A204.1 (cell line): ENCODE data around the gene RGS6.

Experiments used
- FAIRE-seq: peaks from 2 replicates; lab custom pipeline; 2012; peaks lifted over from hg19 to GRCh38; lab: Jason Lieb, UNC

The RGS6 gene

DNA sequence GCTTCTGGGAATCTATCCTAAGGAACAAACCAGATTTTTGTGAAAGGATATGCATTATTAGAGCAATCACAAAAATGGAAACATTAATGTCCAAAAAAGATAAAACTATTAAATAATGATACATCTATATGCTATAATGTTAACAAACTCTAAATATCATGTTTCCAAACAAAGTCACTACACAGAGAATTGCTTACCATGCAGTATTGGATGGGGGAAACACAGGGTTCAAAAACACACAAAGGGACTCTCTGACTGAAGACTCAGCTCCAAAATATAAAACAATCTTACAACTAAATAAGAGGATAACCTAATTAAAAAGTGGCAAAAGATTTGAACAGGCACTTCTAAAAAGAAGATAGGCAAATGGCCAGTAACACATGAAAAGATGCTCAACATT lies 657.4 kb downstream of the RGS6 start:
- no peak for FAIRE-seq

DNA sequence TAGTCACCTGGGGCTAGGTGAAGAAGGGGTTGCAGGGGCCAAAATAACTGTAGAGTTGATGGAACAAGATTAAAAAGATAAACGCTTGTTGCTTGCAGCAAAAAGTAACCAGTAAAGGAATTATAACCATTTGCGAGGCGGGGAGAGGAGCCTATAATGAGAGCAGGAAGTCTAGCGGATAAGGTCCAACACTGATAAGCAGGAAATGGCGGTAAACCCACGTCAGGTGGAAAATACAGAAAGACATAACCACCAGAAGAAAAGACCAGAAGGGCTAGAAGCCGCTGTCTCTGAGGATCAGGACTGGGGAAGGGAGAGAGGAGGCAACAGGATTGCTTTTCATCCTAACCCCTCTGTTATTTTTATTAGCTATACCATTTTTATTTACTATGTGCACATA lies 658.3 kb downstream of the RGS6 start:
- FAIRE-seq: no peak

DNA sequence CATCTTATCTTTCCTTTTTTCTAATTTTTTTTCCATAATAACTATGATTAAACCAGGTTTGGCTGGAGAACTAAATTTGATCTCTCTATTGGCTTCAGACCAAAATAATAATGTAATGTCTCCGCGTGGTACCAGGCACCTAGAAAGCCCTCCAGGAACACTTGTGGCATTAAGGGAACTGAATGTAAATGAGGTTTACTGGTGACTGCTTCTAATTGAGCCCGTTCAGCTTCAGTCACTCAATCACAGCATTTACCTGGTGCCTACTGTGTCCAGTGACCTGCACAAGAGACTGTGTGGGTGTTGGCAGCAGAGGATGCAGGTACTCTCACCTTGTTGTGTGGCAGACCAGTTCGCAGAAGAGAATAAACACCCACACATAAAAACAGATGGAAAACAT lies 659.2 kb downstream of the RGS6 start:
- no peak for FAIRE-seq

DNA sequence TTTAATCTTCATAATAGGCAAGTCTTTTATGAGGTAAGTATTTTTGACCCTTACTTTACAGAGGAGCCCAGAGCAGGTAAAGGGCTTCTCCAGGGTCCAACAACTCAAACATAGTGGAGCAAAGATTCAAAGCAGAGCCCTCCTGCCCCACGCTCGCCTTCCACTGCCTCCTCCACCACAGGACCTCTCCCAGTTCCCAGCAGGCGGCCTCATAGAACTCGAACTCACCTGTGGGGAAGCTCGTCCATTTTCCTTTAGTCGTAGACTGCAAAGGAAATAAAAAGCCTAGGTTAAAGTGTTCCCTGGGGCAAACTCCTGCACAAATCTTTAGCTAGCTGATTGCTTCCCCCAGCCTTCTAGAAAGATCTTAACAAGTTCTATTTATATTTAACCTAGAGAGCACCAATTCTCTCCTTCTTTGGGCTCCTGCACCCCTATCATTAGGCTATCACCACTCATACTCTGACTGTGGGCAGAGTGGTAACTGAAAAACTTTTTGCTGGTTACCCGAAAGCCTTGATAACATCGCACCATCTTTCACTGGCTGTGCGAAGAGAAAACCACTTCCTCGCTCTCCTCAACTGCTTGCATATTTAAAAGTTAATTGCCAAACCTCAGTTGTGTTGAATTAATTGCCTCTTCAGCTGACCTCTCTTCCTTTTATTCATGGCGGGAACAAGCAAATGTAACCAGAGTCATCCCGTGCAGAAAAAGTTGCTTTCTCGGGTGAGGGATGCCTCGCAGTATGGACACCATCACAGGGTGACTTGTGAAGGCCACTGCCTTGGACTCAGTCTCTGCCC lies 662.1 kb downstream of the RGS6 start:
- no peak for FAIRE-seq

DNA sequence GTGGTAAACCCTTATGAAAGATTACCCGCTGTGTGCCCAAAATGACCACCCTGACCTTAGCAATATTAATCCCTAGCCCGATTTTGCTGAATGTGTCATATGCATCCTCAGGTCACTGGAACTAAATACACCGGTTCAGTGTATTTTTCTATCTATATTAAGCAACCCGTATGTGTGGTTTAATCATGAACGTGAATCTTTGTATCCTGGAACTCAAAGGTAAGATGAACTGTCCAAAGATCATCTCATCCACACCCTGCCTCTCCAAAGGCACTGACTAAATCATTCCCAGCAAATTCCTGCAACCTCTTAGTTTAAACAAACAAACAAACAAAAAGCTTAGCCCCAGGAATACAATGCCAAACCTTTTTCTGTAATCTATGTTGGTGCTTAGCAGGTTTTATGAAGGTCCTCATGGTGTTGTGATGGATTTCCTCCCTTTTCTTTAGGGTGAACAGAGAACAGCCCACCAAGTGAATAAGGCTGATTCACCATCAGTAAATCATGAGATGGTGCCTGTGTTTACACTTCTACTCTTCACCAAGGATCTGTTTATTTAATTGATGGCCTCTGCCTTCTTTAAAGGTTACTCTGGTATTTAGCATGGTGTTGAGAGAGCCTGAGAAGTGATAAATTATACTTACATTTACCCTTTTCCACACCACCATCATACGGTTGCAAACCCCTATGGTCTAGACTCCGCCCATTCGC lies 663.1 kb downstream of the RGS6 start:
- FAIRE-seq: no peak

DNA sequence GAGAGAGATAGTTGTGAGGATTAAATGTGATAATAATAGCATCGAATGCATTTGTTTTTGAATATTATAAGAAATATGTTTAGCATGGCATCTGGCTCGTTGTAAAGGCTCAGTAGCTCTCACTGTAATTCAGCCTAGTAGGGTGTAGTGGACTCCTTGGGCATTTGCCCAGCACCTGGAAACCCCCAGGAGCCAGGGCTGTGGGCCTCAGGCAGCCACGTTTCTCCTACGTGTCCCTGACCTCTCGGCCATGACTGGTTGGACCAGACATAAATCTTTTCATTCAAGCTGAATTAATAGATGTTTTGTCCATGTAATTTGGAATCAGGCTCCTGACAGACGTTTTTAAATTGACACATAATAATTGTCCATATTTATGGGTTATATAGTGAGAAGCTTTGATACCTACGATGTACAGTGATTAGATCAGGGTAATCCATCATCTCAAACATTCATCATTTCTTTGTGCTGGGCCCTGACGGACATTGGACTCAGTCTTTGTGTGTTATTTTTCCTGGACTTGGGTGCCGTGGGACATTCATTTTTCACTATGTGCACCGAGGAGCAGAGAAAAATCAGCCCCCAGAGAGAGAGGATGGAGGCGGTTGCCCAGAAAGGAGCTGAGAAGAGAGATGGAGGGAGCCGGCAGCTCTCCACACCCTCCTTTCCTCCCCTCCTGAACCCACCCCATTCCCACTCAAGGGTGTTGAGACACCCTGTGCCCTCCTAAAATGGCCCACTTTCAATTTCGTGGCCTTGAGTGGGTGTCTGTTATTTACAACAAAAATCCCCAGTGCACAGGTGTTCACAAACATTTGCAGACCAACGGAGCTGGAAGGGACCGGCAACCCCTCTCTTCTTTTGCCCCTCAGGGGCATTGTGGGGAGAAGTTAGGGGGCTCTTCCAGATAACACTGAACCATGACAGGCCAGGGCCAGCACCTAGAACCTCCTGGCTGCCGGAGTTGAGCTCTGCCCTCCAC lies 665.3 kb downstream of the RGS6 start:
- no peak for FAIRE-seq

DNA sequence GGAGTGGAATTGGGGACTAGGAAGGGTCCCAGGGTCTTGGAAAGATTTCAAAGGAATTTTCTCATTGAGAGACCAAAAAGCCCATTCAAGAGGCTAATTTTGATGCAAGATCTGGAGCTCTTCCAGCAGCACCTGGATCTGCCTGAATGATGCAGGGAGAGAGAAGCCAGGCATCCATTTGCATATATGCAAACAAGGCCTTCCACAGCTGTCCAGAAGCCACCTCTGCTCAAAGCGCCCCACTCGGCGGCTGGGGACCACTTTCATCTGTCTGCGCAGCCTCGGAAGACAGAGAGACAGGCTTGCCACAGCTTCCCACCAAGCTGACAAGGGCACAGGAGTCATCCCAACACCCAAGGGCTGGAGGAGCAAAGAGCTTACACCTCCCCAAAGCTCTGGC lies 666.1 kb downstream of the RGS6 start:
- FAIRE-seq: no peak

DNA sequence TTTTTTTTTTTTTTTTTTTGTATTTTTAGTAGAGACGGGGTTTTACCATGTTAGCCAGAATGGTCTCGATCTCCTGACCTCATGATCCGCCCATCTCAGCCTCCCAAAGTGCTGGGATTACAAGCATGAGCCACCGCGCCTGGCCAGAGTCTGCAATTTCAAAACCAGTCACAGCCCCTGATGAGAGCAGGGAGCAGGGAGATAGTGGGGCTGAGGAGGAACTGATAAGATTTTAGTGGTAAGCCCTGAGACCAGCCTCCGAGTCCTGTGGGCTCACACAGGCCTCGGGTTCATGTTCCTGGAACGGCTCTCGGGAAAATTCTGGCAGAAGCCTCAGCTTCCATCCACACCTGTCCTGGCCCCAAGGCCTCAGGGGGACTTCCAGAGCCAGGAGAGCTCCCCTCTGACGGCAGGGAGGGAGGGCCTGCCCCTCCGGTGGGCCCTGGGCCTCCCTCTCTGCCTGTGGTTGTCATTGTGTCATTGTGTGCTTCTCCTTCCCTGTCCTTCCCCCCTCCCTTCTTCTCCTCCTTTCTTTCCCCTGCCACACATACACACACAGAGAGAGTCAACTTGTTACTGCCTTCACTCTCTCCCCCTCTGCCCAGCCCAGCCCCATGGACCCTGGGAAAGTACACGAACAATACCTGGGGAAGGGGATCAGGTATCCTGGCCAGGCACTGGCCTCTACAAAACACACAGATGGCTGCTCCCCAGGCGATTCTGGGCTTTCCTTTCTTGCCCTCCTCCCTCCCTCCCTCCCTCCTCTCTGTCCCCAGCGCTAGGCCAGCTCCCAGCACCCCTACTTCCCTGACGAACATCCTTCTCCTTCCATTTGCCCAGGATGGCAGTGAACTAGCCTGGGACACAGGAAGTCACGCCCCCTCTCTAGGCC lies 667.6 kb downstream of the RGS6 start:
- FAIRE-seq: no peak

DNA sequence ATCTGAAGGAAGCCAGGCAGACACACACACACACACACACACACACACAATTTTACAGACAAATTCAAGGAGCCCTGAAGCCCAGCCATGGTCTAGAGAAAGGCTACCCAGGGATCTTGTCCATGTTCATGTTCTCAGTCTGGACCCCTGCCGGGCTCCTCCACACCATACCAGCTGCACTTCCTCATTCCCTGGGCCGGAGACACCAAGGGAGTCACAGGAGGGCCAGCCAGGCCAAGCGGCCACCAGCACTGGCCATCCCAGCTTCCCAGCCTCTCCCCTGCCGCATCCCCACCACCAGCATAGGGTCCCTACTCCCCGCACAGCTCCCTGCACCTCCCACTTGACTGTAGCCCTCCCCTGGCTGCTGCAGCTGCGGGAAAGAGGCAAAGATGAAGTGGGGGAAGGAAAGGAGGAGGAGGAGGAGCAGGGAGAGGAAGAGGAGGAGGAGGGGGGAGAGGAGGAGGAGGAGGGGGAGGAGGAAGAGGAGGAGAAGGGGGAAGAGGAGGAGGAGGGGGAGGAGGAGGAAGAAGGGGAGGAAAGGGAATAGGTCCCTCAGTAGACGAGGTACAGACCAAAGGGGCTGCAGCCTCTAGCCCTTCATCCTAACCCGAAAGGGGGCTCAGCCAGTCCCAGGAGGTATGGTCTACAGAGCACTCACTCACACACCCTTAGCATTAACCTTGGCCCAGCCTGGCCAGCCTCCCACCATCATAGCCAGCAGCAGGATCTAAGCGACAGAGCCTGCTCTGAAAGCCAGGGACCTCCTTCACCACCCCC lies 668.5 kb downstream of the RGS6 start:
- FAIRE-seq: no peak

DNA sequence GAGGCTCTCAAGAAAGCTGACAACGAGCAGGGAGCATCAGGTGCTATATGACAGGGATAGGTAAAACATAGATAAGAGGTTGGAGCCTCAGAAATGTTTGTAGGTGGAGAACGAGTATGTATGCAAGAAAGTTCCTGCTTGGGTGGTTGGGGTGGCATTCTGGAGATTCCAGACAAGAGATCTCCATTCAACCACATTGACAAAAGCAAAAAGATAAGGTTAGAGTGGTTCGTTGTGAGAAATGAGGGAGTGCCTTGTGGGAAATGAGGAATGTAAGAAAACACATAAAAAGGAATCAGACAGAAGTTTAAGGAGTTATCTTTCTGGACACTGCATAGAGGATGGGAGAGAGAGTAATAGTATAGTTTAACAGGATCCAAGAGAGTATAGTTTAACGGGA lies 671.4 kb downstream of the RGS6 start:
- no peak for FAIRE-seq

DNA sequence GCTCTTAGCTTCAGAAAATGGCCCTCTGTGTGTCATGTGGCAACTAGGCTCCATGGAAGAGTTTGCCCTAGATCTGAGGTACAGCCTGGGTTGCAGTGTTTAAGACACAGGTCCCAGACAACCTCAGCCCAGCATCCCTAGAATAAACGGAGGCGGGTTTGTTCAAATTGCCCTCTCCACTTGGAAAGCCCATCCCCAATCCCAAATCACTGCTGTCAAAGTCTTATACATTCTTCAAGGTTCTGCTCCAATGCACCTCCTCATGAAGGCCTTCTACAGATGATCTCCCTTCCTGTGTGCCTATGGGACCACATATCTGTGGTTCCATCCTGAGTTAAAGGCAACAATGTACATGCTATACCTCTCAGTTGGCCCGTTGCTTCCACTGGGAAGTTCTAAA lies 671.9 kb downstream of the RGS6 start:
- FAIRE-seq: no peak

DNA sequence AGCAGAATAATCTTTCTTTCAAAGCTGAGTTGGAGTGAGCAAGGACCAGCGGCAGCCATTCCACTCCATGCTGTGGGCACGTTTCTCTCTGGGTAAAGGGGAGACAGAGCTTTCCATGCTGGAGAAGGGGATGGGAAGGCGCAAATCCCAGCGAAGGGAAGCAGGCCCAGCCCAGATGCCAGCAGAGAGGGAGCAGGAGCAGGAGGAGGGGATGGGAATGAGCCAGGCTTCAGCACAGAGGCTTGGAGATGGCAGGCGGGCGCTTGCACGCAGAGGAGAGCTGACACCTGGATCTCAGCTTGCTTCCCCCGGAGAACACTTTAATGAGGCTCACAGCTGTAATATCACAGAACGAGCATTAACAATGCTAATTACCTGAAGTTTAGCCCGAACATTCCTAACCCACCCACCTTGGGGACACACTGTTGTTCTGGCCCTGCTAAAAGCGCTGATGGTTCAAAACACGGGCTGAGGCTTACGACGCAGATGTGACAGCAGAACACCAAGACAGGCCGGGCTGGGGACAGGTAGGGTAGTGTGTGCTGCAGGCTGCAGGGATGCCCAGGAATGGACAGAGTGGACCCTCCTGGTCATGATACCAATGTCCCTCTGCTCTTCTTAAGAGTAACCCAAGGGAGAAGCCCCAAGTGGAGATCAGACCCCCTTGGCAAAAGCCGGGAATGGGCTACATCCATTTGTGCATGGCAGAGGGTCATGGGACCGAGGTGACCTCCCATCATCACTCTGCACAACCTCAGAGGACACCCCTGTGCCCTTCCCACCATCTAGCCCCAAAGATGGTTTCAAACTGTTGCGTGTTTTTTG lies 673.1 kb downstream of the RGS6 start:
- FAIRE-seq: no peak

DNA sequence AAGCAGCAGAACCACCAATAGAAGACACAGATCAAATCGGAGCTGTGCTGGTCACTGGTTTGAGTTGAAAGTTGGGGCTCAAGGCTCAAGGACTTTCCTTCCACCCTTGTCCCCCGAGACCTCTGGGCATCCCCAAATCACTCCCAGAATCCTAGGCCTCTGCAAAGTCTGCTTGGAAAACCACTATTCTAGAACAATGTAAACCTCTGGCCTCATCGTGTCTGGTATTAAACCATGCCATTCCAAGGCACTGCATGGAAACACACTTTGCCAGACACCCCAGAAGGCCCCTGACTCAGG lies 673.6 kb downstream of the RGS6 start:
- no peak for FAIRE-seq

DNA sequence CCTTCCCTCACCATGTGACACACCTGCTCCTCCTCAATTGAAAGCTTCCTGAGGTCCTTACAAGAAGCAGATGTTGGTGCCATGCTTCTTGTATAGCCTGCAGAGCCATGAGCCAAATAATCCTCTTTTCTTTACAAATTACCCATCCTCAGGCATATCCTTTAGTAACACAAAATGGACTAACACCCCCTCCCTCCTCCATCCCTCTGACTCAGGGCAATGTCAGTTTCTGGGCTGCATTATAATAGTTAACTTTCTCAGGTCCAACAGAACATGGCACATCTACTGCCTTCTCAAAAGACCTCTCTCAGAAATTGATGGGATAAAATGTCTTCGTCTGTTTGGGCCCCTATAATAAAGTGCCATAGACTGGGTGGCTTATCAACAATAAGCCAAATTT lies 674.6 kb downstream of the RGS6 start:
- no peak for FAIRE-seq

DNA sequence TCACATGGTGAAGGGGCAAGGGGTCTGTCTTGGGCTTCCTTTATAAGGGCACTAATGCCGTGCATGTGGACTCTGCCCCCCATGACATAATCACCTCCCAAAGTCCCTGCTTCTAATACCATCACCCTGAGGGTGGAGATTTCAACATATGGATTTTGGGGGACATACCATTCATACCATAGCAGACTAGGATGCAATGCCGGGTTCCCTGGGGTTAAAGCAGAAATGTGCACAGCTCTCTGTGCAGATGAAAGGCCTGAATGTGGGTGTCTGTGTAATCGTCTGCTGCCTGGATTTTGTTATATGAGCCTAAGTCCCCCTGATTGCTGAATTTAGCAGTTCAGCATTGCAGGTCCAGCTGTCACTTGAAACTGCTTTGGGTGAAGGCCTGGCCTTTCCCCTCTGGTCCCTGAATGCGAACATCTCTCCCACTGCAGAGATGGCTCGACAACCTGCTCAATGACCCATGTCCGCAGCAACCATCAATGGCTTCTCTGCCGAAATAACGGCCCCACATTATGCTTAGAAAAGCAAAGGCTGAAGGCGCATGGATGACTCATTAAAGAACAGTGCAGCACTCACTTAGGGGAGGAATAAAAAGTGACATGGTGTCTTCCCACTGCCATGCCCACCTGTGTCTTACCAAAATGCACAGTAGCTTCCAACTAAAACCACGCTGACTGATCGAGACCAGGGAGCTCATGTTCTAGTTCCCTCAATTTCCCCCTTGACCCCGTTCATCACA lies 675.3 kb downstream of the RGS6 start:
- FAIRE-seq: no peak

DNA sequence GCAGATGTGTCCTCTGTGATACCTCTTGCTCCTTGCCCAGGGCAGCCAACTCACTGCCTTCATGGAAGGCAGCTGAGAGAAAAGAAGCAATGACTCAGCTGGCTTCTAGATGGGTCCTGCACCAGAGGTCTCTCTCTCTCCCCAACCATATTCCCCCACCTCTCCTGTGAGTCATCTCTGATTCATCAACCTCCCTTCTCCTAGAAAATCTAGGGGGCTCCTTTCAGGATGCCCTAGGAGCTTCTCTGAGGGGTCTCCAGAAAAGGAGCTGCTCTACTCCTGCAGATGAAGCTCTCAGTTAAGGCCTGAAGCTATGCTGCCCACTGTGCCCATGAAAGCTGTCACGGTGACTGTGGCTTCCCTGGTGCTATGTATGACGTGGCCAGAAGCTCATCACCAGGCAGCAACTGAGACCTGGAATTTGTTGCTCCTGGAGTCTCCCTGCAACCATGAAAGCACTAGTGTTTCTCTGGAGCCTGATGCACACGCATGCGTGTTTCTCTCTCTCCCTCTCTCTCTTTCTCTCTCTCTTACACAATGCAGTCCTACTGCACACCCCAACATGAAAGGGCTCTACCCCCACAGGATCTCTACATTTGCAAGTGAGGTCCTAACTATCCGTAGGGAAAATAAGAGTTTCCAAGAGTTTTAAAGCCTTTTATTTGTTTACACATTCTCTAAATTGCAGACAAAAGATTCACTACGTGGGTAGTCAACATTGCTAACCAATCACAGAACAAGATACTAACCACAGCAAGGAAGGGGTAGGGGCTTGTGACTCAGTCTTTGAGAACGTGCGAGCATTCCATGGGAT lies 676.4 kb downstream of the RGS6 start:
- no peak for FAIRE-seq

DNA sequence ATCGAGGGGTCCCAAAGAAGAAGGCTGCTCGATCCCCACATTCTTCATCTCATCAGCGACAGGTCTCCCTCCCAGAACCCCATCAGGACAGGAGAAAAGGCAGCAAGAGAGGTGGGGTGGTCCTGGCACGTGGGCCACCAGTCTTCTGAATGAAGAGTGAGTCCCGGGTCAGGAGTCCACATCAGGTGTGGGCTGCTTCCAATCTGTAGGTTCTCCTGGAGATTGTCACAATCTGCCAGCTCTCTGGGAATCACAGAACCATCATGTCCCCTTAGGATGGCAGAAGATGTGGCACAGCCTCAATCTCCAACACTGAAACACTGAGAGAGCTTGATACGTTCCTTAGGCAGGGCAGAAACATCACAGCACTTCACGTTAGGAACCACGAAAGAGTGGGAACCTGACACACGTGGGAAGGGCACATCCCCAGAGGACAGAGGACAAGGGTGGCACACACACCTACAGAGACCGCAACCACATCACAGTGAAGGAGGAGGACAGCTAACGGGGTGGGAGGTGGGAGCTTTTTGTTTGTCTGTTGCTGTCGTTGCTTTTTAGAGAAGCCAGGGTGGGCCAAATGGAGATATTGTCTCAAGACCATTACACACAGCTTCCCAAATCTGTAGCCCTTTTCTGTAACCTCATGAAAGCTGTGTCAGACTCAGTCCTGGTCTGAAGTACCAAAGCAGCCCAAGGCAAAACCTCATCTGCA lies 677.1 kb downstream of the RGS6 start:
- no peak for FAIRE-seq
